HG03565 (cell line): Measurements from ENCODE around the gene ST13.
"Not testable (repeated sequence)": the region's sequence is repeated elsewhere in the genome, so short reads cannot be mapped to it uniquely, and the experiment has no call there.

Experiments
- ATAC-seq: cut with Tn5 transposase; IDR thresholded peaks from one replicate; pipeline ENCODE4 v1.9.1; 2021; ENCODE audit warnings: mild to moderate bottlenecking, moderate library complexity; ENCODE audit not compliant: unreplicated experiment

Gene ST13

DNA sequence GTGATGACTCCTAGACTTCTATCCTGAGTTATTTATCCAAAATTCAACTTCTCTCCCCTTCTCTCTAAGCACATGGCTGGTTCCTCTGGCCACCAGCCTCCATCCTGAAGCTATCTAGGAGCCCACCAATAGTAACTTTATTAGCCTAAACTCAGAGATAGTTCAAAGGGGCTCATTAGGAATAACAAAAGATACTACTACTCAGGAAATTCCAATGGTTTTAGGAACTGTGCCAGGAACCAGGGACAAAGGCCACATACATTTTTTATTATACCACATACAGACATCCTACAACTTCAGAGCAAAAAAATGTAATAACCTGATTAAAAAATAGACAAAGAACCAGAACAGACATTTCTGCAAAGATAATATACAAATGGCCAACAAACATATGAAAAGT, 65.2 kb downstream of the ST13 start:
- no peak for ATAC-seq

GRCh38 chr22:40789131-40789530, 67.3 kb downstream of the ST13 start:
- no peak for ATAC-seq

DNA sequence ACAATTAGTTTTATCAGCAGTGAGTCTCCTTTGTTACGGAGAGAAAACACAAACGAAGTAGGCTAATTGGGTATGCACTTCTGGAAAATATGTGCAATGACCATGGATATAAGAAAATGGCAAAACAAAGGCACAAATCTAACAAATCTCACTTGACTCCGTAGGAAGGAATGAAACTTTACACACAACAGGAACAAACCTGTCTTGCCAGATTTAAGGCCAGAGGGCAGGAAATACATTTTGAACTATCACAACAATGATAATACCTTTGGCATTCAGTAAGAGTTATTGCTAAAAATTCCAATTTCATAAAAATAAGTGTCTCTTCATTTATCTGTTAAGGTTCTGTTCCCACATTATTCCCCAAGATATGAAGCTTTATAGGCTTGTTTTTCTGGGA, 73.9 kb downstream of the ST13 start:
- ATAC-seq, result no peak

DNA sequence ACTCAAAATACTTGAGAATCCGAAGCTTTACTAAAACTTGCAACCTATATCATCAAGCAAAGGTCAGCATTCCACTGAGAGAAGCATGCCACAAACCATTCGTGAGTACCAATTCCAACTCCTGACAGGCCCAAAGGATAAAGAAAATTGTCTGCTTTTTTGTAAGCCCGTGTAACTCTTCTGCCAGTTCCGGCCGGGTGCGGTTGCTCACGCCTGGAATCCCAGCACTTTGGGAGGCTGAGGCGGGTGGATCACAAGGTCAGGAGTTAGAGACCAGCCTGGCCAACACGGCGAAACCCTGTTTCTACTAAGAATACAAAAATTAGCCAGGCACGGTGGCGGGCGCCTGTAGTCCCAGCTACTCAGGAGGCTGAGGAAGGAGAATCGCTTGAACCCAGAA, 74.7 kb downstream of the ST13 start:
- ATAC-seq, result not testable (repeated sequence)
